GM18519 (cell line): ENCODE results near the gene RPP21.
A peak's percentile ranks its signal among the peaks of the same experiment; 100 is the strongest.

Experiments used
- ATAC-seq: cut with Tn5 transposase; IDR thresholded peaks from one replicate; pipeline ENCODE4 v1.9.1; 2021; ENCODE audit warnings: mild to moderate bottlenecking, moderate library complexity; ENCODE audit not compliant: unreplicated experiment, low FRiP score

RPP21 gene

DNA sequence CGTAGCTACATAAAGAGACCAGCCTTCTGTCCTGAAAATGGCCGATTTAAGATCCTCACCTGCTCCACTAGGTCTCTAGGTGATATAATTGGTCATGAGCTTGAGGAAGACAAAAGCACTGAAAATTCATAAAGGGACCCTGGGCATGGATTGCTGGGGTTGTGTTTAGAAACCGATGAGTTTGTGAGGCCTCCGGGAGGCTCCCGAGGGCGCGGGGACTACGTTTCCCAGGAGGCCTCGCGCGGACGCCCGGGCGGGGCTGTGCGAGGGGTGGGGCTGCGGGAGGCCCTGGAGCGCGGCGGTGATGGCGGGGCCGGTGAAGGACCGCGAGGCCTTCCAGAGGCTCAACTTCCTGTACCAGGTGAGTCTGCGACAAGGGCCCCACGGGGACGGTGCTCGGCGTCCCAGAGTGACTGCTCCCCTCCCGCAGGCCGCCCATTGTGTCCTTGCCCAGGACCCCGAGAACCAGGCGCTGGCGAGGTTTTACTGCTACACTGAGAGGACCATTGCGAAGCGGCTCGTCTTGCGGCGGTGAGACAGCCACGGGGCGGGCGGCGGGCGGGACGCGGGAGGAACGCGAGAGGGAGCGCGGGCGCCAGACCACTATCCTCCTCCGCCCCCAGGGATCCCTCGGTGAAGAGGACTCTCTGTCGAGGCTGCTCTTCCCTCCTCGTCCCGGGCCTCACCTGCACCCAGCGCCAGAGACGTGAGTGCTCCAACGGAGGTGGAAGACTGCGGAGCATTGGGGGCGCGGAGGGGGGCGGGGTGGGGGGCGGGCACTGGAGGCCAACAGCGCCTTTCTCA is at the start of gene RPP21:
Gene RPP21, plus strand, starts transcription at position 289 of the 804 bp plus-strand sequence. Its CDS starts 16 bp downstream, at position 305.
- ATAC-seq, result peak; percentile 61

- no peak for ATAC-seq
These were observed 49.1 kb upstream of the RPP21 start for GRCh38 chr6:30295837-30296236.

DNA sequence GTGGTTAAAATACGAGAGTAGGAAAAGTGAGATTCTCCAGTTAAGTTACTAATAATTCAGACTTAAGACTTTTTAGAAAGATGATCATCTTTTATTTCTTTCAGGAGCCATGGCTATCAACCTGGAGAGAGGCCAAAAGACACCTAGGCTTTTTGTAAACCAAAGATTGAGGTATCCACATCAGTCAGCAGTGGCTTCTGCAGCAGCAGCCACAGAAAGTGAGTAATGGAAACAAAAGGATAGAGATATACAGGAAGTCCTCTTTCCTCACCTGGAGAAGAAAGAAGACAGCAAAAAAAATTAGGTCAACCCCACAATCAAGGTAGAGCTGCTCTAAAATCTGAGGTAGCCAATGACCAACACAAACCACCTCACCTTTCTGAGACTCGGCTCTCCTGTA is 41.0 kb upstream of the RPP21 start:
- ATAC-seq, result no peak

DNA sequence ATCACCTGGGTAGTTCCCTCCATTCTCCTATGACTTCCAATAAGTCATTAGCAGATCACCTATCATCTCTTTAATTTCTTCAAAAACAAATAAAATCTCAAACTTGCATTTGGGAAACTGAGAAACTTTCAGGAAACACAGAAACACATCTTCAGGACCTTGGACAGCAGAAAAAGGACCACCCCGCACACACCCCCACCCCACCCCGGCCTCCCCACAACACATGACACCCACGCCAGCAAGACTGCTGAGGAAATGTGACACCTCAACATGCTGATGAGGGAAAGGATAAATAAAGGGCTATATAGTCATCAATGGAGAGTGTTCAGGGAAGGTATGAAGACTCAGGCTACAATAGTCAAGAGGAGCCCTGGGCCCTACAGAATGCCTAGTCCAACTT is 33.9 kb upstream of the RPP21 start:
- no peak for ATAC-seq

- ATAC-seq, result no peak
These were observed 33.3 kb upstream of the RPP21 start for GRCh38 chr6:30311671-30312070.

GRCh38 chr6:30312266-30312665 is 32.7 kb upstream of the RPP21 start:
- no peak for ATAC-seq

DNA sequence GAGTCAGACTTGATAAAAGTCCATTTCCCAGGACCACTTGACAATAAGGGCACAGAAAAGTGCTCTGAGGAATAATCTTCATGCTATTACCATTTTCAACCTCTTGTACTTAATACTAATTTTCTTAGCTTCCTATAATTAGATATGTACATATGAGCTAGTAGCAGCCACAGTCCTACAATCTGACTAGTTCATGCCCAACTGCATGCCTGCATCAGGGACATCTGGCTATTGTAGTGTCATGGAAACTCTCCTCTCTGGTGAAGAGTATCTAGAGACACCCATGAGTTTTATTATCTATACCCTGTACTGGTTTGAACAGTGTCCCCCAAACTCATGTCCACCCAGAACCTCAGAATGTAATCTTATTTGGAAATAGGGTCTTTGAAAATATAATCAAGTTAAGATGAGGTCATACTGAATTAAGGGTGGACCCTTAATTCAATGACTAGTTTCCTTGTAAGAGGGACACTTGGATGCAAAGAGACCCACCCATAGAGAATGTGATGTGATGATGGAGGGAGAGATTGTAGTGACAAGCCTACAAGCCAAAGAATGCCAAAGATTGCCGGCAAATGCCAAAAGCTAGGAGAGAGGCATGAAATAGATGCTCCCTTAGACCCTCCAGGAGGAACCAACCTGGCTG is 32.2 kb upstream of the RPP21 start:
- no peak for ATAC-seq

DNA sequence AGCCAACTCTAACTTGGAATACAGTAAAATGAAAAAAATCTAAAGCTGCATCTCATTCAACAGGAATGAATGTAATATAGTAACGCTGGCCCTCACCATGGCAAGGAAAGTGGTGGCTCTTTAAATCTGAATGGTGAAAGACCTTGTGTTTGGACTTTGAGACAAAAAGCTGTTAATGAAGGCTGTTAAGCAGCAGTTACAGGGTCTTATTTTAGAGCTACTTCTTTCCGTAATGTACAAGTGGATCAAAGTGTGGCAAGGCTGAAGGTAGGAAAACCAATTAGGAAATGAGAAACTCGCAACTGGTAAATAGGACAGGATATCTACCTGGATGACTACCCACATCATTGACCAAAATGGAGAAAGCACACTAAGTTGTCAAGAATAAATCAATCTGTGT is 29.8 kb upstream of the RPP21 start:
- ATAC-seq, result no peak

DNA sequence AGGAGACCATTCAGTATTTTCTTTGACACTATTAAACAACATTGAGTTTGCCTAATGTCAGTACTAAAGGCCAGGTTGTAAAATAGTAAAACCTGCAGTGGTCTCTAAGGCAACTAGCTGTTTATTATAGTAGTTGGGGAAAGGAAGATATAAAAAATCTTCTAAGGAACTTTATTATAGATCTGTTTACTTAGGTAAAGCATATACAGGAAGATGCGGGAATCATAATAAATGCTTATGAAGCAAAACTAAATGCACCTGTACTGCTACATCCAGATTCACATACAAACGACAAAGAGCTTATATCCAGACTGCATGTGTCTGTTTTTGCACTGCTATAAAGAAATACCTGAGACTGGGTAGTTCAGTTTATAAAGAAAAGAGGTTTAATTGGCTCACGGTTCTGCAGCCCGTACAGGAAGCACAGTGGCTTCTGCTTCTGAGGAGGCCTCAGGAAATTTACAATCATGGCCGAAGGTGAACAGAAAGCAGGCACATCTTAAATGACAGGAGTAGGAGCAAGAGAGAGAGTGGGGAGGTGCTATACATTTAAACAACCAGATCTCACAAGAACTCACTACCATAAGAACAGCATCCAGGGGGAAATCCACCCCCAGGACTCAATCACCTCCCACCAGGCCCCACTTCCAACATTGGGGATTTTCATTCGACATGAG is 26.9 kb upstream of the RPP21 start:
- no peak for ATAC-seq

DNA sequence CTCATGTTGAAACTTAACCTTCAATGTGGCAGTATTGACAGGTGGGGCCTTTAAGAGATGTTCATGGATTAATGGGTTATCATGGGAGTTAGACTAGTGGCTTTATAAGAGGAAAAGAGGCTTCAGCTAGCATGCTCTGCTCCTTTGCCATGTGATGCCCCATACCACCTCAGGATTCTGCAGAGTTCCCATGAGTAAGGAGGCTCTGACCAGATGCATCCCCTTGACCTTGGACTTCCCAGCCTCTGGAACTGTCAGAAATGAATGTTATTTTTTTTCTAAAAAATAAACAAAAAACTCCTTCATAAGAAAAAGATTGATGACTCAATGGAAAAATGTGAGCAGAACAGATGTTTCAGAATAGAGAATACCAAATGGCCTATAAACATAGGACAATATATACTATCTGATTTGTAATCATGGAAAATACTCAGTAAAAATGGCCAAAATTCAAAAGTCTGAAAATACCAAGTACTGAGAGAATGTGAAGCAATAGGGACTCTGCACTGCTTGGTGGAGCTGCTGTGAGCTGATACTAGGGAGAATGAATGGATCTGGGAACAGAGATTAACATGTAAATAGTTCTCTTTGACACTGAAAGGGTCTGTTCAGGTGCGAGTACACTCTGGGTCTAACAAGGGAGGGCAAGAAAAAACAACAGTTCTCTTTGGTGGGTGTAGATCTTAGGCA is 25.7 kb upstream of the RPP21 start:
- ATAC-seq, result no peak

- ATAC-seq, result no peak
These were observed 23.1 kb upstream of the RPP21 start for GRCh38 chr6:30321692-30322388.

- ATAC-seq, result no peak
These were observed 22.1 kb upstream of the RPP21 start for GRCh38 chr6:30322527-30323501.

DNA sequence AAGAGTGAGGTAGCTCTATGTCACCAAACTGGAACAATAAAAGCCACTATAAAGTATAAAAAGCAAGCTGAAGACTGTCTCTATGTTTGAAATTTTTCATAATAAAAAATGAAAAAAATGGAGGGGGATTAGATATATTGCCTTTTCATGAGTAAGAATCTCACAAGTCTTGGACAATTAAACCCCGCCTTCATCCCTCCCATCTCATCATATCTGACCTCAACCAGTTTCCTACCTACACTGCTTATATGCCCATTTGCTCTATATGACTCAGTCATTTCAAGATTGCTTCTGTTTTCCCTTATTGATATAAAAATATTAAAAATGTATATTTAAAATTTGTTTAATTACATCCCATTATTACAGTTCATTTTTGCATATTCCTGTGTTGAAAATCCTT is 21.1 kb upstream of the RPP21 start:
- ATAC-seq, result no peak

DNA sequence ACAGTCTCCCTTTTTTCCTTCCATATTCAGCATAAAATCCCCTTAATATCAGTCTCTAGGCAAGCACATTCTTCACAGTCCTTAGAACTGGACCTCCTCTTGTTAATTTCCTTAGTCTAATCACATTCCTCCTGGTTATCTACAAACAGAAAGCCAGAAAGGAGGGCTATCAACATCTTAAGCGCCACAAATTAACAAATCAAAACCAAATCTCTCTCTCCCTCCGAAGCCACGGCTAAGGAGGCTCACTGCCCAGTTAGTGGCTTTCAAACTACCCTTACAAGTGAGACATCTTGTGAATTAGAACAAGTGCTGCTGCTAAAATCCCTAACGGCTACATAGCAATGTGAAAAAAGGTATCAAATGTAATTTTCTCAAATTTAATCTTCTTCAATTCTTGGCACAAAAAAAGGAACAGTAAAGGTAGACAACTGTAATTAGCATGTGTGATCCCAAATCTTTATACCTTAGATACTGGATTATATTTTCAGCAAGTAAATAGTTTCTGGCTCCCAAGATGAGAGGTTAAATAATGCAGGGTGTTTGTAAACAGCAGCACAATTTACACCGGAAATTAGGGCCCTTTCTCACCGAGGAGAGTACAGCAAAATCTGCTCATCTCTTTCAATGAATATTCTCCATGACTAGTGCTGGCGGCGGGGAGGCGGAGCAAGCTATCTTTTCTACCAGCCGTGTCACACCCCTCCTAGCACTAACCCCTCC is 19.6 kb upstream of the RPP21 start:
- no peak for ATAC-seq

GRCh38 chr6:30325873-30326525 is 19.0 kb upstream of the RPP21 start:
- ATAC-seq, result peak; percentile 9

- ATAC-seq, result peak; percentile 75
These were observed 18.3 kb upstream of the RPP21 start, which contains the start of gene TRIM39 for GRCh38 chr6:30326526-30327231. Gene TRIM39, plus strand, starts transcription at chr6:30326927. Its CDS starts 2,391 bp downstream, at chr6:30329318.

DNA sequence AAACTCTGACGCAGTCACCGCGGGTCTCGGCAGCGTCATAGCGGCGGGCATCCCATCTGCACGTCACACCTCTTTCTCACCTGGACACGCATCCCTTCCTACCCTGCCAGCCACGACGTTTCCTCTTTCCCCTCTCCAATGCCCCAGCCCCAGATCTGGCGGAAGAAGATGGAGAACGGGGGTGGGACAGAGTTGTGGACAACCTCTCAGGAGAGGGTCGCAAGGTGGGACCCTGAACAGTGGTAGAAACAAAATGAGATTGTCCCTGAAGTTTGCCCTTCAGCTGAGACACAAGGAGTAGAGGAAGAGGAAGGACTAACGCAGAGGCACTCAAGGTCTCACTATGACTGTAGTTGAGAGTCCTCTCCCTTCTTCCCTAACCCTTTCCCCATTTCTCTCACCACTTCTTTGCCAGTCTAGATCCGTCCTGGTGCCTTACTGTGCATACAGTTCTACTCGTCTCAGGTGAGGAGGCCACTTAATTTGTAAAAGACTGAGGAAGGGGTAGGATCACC is 17.7 kb upstream of the RPP21 start:
- ATAC-seq, result no peak
